Tongue (tissue), 2 donors: ENCODE results near the gene TUBA4A. TPM values are rescaled to one million over a fixed set of nuclear protein-coding genes. Genes with fewer than 3 reads are reported as not detected.

Source experiments
- DNase-seq: peaks from one replicate; pipeline ENCODE4 v3.0.0-alpha.2; 2015
- total RNA-seq: library from RNA; depleted of rRNA; stranded (reverse); fragments of >200 nt; gene quantifications from one replicate; pipeline ENCODE4 v1.2.3, GENCODE V29; 2014

TUBA4A gene
- total RNA-seq, 1 donor from 2014 or later, result 76.1 TPM

DNA sequence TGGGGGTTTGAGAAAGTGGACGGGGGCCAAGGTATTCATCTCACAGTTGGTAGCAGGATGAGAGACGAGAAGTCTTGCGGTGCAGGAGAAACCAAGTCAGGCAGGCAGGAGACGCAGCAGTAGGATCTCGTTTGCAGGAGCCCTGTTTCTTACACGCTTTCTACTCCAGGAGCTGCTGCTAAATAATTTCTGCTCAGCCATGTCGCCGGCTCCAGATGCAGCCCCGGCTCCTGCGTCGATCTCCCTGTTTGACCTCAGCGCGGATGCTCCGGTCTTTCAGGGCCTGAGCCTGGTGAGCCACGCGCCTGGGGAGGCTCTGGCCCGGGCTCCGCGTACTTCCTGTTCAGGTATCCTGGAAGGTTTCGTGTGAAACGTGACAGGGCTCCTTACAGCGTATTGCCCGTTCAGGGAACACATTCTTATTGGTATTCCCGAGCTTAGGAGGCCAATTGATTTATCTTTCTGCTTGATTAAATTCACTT lies 23.6 kb downstream of the TUBA4A start:
- no peak for DNase-seq

DNA sequence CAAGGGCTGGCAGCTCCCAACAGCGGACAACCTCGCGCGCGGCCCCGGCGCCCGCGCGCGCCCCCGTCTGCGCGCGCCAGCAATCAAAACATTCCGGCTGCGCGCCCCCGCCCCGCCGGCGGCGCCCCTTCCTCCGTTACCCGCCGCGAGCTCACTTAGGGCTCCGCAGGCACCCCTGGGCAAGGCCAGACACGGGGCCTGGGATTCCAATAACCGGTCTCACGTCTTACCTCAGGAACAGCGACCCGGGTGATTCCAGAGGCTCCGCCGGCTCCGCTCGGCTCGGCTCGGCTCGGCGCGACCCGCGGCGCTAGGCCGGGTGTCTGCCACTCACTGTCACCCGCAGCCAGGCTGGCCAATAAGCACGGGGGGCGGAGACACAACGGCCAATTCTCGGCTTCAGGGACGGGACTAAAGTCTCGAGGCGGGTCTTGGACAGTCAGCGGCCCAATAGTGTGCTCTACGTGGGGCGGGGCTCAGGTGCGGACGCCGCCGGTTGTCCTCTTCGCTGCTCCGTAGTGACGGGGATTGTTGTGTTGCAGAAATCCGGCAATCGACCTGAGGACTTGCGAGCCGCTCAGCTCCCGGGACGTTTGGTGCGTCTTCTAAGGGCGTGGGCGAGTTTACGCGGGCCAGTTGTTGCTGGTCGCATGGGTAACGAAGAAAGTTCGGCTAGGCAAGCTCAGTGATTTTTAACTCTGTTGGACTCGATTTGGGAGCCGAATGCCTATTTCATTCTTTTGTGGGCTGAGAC lies 24.2 kb downstream of the TUBA4A start, which contains the start of the genes ANKZF1 and ATG9A:
Gene ANKZF1 (plus strand): TSS at position 502 of the 754 bp plus-strand sequence. CDS start 452 bp downstream, outside the sequence.
Gene ATG9A (minus strand): TSS at position 332 of the 754 bp plus-strand sequence. CDS start 1,612 bp downstream, outside the sequence.
- DNase-seq, result peak; percentile 99

DNA sequence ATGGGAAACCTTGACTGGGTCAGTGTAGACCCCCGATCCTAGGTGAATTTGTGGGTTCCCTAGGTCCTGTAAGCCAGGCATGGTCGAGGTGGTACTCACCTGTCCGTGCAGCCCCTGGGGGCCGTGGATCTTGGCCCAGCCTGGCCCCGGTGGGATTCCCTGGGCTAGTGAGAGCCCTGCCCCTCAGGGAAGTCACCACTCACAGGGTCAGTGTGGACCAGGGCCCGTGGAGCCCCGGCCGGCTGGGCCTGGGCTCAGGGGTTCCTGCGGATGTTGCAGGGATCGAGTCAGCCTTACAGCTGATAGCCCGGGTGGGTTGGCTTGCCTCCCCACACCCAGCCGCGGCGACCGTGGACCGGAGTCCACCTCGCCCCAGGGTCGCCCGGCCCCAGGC lies 24.8 kb downstream of the TUBA4A start:
- DNase-seq, result no peak

DNA sequence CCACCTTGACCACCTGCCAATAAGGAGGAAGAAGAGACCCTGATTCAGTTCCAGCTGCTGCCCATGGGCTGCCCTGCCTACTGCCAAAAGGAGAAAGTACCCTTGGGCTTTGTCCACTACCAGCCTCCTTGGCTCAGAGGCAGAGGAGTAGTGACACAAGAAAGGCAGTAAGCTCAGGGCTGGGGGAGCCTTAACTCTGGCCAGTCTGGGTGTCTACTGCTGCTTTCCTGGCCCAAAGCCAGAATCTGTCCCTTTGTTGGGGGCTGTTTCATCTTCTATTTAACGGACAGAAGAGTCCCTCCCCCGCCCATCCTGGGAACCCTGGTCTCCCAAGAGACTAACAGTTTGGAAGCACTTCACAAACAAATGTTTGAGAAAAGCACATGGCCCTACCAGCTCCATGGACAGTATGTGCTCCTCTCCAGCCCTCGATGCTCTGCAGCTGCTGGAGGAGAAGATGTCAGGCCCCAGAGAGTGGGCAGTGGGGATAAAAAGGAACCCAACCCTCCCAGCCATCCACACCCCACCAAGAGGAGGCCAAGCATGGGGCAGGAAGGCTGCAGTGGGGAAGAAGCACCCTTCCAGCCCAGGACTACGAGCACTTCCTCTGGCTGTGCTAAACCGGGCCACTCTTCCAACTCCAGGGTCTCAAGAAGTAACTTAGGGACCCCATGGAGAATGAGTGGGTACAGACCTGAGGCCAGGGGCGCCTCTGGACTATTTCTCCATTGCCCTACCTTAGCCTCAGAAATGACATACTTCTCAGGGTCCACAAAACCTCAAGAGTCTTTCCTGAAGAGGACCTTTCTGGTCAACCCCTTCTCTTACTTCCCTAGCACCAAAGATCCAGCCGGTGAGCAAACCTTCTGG lies 25.4 kb downstream of the TUBA4A start:
- peak; percentile 32 for DNase-seq

DNA sequence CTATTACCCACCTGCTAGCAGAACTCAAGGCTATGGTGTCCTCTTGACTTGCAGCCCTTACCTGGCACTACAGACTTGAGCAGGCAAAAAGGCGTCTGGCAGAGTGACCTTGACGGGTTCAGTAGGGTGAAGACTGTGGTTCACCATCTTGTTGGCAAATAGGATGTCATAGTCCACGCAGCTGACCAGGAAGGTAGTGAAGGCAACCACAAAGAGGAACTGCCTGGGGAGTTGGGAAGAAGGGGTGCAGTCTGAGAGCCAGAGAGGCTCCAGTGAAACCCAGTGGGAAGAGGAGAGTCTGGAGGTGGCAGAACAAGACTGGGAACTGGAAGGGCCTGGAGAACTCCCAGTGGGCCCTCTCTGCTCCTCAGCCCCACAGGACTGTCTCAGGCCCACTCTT lies 28.4 kb downstream of the TUBA4A start:
- no peak for DNase-seq

DNA sequence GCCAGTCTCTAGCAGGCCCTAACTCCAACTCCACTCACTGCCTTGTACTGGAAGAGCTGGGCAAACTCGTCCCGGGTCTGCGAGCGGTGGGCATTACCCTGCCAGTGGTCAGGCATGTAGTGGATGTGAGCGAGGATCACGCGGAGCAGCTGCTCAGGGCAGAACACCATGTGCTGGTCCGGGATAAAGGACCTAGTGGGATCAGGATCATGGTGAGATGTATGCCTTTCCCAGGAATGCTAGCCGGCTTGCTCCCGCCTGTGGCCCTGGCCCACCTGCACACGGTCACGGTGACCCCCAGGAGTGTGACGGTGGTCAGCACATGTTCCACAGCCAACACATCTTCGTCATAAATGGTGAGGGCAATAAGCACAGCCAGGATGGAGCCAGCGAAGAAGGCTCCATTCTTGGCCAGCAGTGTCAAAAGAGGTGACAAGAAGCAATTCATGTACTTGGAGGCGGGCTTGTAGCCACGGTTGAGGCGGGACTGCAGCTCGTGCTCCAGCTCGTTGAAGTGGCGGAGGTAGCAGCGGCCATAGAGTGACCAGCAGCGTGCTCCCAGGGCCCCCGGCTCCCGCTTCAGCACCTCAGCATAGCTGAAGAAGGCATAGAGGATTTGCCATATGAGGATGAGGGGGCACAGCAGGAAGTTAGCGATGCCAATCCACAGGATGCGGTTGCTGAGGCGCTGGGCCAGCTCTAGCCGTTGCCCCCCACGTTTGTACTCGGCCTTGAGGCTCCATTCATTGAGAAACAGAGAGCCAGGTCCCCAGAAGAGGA lies 29.7 kb downstream of the TUBA4A start:
- DNase-seq, result no peak

DNA sequence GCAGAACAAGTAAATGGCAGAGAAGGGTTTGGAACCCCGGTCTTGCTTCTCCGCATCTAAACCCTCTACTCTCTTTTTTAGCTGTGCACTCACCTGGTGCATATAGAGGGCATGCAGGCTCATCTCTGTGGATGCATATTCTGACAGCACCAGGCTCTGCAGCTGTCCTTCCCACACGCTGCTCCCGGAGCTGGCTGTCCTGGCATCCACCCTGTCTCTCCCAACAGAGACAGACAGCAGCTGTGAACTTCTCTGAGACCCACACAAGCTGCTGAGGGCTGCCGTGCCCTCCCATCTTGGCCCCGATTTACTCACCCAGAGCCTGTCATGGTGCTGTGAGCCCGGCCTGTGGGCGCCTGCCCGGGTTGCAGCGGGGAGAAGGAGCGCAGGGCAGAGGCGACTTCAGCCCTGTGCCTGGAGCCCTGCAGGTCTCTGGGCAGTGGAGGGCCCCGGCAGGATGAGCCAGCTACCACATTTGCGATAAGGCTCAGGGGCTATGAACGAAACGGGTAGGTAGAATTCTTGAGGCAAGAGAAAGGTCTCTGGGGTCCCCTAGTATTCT lies 31.7 kb downstream of the TUBA4A start:
- peak; percentile 32 for DNase-seq

DNA sequence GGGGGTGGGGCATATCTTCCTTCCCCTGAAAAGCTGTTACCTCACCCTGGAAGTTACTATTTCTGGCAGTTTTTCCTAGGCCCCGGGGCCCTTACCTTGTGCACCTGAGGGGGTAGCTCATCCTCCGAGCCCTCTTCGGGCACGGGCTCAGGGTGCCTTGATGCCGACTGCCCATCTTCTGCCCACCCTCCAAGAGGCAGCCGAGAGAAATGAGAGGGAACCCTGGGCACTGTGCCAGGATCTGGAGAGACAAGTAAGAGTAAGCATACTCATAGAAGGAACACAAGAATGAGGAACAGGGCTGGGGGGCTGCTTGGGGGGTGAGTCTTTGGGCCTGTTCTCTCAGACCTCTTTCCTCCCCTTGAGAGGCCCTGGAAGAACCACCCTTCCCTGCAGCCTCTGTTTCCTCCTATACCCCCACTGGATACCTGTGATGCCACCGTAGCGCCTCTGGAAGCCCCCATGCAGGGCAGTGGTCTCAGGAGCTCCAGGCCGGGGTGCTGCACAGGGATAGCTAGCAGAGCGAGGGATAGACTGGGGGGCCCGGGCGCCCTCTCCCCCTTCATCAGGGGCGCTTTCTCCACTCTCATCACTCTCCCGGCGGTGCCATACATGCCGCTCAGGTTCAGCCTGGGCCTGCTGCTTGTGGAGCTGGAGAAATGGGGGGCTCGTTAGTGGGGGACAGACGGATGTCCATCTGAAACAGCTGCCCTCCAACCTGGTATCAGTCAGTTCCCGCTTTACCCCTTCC lies 32.9 kb downstream of the TUBA4A start:
- no peak for DNase-seq

DNA sequence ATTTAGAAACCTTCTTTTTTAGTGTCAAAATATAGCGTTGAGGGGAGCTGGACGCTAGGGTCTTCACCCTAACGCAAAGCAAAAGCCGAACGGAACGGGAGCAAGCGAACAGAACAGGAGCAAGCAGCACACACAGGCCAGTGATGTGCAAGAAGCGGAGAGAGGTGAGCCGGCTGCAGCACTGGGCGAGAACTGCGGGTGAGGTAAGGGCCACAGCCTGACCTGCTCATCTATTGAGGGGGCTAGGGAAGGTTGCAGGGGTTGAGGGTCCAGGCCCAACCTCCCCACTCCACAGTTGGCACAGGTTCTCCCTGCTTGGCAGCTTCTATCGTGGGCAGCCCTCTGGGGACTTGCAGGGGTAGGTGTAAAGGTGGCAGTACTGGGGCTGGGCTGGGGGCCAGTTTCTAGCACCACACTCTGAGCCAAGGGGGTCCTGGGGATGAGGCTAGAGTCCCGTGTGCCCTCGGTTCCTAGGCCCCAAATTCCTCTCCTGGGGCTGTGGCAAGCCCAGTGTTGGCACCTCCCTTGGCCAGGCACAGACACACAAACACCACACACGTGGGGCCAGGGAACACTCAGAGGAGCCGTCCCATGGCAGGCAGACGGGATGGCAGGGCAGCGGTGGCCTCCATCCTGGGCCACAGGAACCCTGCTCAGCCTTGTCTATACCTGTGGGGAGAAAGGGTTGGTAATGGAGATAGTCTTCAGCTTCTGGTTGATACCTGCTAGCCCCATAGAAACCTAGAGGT lies 33.8 kb downstream of the TUBA4A start:
- DNase-seq, result no peak

DNA sequence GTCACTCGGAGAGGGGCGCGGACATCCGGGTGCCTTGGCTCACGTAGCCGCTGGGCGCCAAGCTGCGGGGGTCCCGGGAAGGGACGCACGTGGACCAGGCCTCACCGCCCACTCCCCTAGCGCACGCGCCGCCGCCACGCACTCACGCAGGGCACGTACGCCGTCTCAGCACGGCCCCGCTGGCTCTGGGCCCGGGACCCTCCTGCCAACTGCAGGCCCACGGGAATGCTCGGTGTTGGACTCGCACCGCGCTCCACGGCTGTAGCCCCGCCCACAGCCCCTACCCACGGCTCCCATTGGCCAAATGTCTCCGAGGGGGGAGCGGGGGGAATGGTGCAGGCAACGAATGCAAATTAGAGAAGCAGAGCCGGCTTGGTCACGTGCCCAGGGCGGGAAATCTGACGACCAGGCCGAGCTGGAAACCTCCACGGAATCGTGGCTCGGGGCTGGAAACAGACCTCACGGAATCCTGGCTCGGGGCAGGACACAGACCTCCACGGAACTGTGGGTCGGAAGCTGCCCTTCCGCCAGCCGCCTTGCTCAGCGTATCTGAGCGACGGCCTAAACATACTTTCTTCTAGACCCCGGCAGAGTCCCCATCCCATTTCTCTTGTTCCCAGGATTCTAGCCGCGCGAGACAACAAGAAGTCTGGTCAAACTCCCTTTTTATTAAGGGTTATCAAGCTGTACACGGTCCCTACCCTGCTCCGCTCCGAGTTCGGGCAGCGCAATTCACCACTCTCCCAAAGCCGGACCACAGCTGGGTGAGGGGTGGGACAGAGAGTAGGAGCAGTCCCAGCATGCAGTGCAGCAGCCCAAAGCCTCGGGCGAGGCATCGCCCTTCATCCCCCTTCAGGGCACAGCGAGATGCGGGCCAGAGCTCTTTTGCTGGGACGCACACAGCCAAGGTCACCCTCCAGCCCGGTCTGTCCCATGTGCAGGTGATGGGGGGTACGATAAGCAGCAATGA lies 34.7 kb downstream of the TUBA4A start, which contains the start of gene ABCB6:
Gene ABCB6 (minus strand): TSS at position 227 of the 970 bp plus-strand sequence. CDS start 285 bp downstream, outside the sequence.
- peak; percentile 99 for DNase-seq

DNA sequence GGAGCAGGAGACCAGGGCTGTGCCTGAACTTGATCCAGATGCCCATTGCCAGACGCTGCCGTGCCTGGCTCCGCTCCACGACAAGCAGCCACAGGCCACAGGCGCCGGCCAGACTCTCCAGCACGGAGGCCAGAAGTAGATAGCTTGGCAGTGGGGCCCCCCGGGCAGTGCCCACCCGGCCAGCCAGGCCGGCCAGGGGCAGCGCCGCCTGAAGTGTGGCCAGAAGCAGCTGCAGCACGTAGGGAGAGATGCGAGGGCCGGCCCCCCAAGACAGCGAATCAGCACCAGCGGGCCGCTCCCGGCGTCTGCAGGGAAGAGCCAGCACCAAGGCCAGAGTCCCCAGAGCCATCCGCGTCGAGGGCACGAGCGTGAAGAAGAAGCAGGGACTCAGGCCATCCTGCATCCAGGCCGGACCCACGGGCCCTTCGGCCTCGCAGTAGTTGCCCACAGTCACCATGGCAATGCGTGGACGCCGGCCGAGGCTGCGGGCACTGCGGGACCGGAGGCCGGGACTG lies 35.4 kb downstream of the TUBA4A start:
- peak; percentile 77 for DNase-seq

DNA sequence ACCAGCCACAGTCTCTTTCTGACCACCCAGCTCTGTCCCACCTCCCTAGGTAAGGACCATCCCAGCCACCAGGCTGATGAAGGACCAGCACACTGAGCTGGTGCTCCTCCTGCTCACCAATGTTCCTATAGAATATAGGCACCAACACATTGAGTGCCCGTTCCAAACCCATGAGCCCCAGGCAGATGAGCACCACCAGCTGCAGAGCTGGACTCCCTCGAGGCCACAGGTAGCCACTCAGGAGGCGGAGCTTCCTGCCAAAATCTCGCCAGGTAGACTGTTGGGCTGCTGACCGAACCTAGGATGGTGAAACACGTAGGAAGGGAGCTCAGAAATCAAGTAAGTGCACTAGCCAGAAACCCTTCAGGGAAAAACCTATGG lies 37.2 kb downstream of the TUBA4A start:
- DNase-seq, result no peak

DNA sequence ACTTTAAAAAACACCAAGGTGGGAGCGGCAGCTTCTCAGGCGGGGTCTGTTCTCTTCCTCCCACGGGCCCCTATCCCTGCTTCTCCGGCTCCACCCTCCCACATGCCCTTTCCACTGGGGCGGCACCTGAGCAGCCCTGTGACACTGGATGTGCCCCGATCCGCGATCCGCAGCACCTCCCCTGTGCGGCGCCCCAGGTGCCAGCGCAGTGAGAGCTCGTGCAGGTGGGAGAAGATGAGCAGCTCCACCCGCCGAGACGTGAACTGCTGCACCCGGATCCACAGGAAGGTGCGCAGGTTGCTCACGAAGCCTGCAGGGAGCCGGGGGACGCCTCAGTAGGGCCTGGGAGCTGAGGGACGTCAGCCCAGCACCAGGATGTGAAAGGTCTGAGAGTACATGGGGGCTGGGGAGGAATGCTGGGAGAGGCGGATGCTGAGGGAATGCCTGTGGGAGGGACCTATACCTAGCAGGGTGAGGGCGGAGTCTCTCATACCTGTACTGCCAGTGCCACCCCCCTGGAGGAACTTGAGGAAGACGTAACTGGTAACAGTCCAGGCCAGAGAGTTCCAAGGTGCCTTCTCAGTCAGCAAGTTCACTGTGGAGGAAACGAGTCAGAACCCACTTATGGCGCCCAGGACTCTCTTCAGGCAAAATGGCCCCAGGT lies 37.7 kb downstream of the TUBA4A start:
- no peak for DNase-seq

DNA sequence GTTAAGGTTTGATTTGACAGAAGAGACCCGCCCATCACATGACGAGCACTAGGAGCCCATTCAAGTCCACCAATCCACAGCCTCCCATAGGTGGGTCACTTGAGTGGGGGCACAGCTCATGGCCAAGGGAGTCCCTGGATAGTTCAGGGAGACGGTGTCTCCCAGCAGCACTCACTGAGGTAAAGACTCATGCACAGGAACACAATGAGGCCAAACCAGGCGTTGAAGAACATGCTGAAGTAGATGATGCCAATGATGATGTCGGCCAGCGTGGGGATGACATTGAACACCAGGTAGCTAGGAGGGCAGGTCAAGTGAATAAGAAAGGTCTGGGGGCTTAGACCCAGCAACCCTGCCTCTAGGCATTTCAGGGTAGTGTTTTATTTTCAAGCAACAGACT lies 38.9 kb downstream of the TUBA4A start:
- no peak for DNase-seq

DNA sequence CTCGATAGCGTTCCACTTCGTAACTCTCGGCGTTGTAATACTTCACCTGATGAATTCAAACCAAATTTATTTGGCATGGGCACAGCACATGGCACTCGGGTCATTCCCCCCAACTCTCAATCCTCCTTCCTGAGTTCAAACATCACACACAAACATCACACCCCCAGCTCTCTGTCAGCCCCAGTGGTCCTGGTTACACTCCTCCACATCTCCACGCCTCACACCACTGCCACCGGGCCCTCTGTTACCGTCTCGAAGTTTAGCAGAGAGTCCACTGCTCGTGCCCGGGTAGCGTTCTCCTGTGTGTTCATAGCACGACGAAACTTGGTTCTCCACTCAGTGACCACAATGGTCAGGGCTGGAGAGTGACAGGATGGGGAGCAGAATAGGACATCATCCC lies 39.6 kb downstream of the TUBA4A start:
- DNase-seq, result no peak

DNA sequence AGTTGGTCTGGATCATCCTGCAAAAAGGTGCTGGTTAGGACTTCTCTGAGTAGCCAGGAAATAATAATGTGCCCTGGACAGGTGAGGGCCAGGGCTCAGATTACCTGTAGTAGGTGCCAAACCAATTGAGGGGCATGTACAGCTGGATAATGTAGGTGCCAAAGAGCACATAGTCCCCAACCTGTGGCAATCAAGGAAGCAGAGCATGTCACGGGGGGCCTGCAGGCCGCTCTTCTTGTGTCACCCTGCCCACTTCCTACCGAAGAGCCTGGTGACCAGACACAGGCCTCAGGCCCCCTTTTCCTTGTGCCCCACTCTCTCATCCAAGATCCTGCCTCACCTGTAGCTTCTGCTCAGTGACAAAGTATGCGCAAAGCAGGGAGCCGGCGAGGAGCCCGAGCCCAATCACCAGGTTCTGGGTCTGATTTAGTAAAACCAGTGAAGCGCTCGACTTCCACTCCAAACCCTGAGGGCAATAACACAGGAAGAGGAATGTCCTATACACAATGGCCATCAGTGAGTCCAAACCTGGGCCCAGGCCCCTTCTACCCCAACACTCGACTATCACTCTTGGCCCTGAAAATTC lies 40.1 kb downstream of the TUBA4A start:
- DNase-seq, result no peak

DNA sequence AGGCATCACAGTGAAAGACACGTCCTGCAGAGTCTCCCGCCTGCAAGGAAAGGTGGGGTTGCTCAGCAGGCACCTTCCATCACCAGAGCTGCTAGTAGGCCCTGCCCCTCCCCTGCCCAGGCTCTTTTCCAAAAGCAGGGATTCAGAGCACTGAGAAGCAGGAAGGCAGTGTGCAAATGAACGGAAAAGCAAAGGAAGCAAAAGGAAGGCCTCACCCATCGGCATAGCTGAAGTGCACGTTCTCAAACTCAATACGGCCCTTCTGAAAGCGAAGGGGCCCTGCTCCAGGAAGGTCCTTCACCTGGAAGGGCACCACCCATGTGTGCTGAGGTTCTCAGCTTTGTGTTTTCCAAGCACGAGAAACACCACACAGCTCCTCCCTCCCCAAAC lies 40.7 kb downstream of the TUBA4A start:
- no peak for DNase-seq

DNA sequence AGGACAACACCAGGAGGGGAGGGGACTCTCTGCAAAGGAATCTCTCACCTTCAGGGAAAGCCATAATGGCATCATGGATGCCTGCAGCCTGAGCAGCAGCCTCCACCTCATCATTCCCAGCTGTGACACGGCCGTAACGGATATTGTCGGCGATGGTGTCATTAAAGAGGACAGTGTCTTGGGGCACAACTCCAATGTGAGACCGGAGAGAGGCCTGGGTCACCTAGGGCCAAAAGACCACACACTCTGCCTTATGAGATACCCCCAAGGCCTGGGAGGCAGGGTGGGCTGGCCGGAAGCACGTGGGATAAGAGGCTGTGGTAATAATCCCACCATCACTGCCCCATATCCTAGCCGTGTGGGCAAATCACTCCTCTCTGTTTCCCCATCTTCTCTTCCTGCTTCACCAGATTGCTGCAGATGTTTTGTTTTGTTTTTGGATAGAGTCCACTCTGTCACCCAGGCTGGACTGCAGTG lies 42.8 kb downstream of the TUBA4A start:
- no peak for DNase-seq
